GM12878 (cell line): ENCODE results near the gene B4GALT3. TPM values are rescaled to one million over a fixed set of nuclear protein-coding genes. Genes with fewer than 3 reads are reported as not detected.

Experiments
- ATAC-seq: fragments of 200-7000 bp; cut with Tn5 transposase; 3 replicates; pipeline ENCODE4 v1.9.1; 2020; ENCODE audit warnings: mild to moderate bottlenecking, moderate library complexity
- BruUV-seq: library from RNA; stranded (reverse); fragments of 400-500 nt; replicated peaks from 2 replicates; lab custom pipeline; 2021; lab: Mats Ljungman, UMichigan
- CTCF ChIA-PET: fragments of 300-600 bp; sonication (Branson Sonifier 250); formaldehyde crosslinking; extraction: SDS; loops from one replicate; lab custom pipeline; 2021; ENCODE audit warnings: inconsistent platforms; lab: Yijun Ruan, JAX
- POLR2A ChIA-PET: fragments of 350-600 bp; formaldehyde crosslinking; extraction: SDS; loops from one replicate; lab custom pipeline; 2021; ENCODE audit warnings: inconsistent platforms; lab: Charles Lee
- RAD21 ChIA-PET: fragments of 300-600 bp; sonication (Branson Sonifier 250); formaldehyde crosslinking; loops from one replicate; lab custom pipeline; 2023; ENCODE audit warnings: antibody characterized with exemption; ENCODE audit not compliant: unreplicated experiment; lab: Charles Lee
- SMC1A ChIA-PET: fragments of 300-600 bp; sonication (Branson Sonifier 250); formaldehyde crosslinking; loops from one replicate; lab custom pipeline; 2023; ENCODE audit not compliant: unreplicated experiment, uncharacterized antibody; lab: Charles Lee
- DNase-seq: peaks from one replicate; pipeline ENCODE4 v3.0.0-alpha.2; 2011; ENCODE audit warnings: low read depth, low spot score
- FAIRE-seq: peaks from 3 replicates; lab custom pipeline; 2011; peaks lifted over from hg19 to GRCh38; lab: Jason Lieb, UNC
- H2AFZ ChIP-seq: 2 replicates; pipeline ENCODE4 v1.6.0; 2011; ENCODE audit warnings: low read depth, low read length, control low read depth; ENCODE audit not compliant: control insufficient read depth
- H3K27ac ChIP-seq: 2 replicates; pipeline ENCODE4 v1.5.1; 2011; ENCODE audit warnings: control low read depth; ENCODE audit not compliant: control insufficient read depth, insufficient read depth
- H3K27me3 ChIP-seq, 2 experiments: replicated peaks in 1 of 2; 2 replicates each; pipeline versions ENCODE4 v1.6.0 to v1.6.1; 2011; ENCODE audit warnings: low read length in 1 of 2; ENCODE audit not compliant: control insufficient read depth in 2 of 2, insufficient read depth in 2 of 2
- H3K36me3 ChIP-seq, 2 experiments: 2 replicates each; pipeline ENCODE4 v1.5.1; 2011; ENCODE audit warnings: low read length in 1 of 2; ENCODE audit not compliant: control insufficient read depth in 2 of 2, insufficient read depth in 2 of 2
- H3K4me1 ChIP-seq: 2 replicates; pipeline ENCODE4 v1.6.1; 2011; ENCODE audit warnings: mild to moderate bottlenecking, low read length, moderate library complexity, mixed read lengths; ENCODE audit not compliant: control insufficient read depth, insufficient read depth
- H3K4me2 ChIP-seq: 2 replicates; pipeline ENCODE4 v1.6.0; 2011; ENCODE audit warnings: control low read depth; ENCODE audit not compliant: control insufficient read depth, insufficient read depth
- H3K4me3 ChIP-seq: fragments of 200-600 bp; sonication (generic); 2 replicates; pipeline ENCODE4 v1.5.1; 2016
- H3K79me2 ChIP-seq: 2 replicates; pipeline ENCODE4 v1.6.0; 2011; ENCODE audit warnings: low read length; ENCODE audit not compliant: control insufficient read depth, insufficient read depth
- H3K9ac ChIP-seq: 2 replicates; pipeline ENCODE4 v1.8.0; 2011; ENCODE audit warnings: low read length, control low read depth, mixed read lengths; ENCODE audit not compliant: control insufficient read depth, insufficient read depth
- H3K9me3 ChIP-seq: replicated peaks from 3 replicates; pipeline ENCODE4 v1.5.1; 2011; ENCODE audit warnings: mild to moderate bottlenecking, low read length; ENCODE audit not compliant: control insufficient read depth, insufficient read depth
- H4K20me1 ChIP-seq: 2 replicates; pipeline ENCODE4 v1.6.0; 2011; ENCODE audit not compliant: control insufficient read depth, insufficient read depth
- CTCF ChIP-seq, 3 experiments: IDR thresholded peaks in 2 of 3; conservative IDR thresholded peaks in 1 of 3; 2 replicates each; pipeline ENCODE4 v1.5.1; 2011; ENCODE audit warnings: low read depth in 3 of 3, low read length in 3 of 3, mild to moderate bottlenecking in 3 of 3, control low read depth in 2 of 3, moderate library complexity in 2 of 3, inconsistent platforms in 1 of 3, mixed read lengths in 1 of 3; ENCODE audit not compliant: control insufficient read depth in 2 of 3, insufficient read depth in 1 of 3; ENCODE audit errors: extremely low read depth in 1 of 3
- EGR1 ChIP-seq, 2 experiments: IDR thresholded peaks; 1 replicate in 1 of 2; 2 replicates in 1 of 2; pipeline ENCODE4 v1.6.1; 2011 to 2012; ENCODE audit warnings: low read depth in 2 of 2, low read length in 2 of 2, borderline replicate concordance in 1 of 2, mild to moderate bottlenecking in 1 of 2, moderate library complexity in 1 of 2
- RB1 ChIP-seq: fragments of 450-650 bp; formaldehyde crosslinking; IDR thresholded peaks from 2 replicates; pipeline ENCODE4 v1.6.1; 2017; ENCODE audit warnings: mild to moderate bottlenecking, borderline replicate concordance
- STAT1 ChIP-seq: fragments of 450-650 bp; conservative IDR thresholded peaks from 2 replicates; pipeline ENCODE4 v1.6.1; 2014; ENCODE audit warnings: antibody characterized with exemption, mild to moderate bottlenecking
- TCF12 ChIP-seq: IDR thresholded peaks from 2 replicates; pipeline ENCODE4 v1.6.1; 2011; ENCODE audit warnings: low read depth, mild to moderate bottlenecking, low read length
- ZBTB33 ChIP-seq: fragments of 450-650 bp; IDR thresholded peaks from 2 replicates; pipeline ENCODE4 v1.6.1; 2017; ENCODE audit warnings: mild to moderate bottlenecking
- WGBS: methylation state at CpG from one replicate; pipeline ENCODE4 v1.1.6; 2016; ENCODE audit warnings: low lambda C conversion rate; ENCODE audit not compliant: insufficient replicate concordance, insufficient coverage; ENCODE audit errors: missing lambda C conversion rate; 5-methylcytosine and 5-hydroxymethylcytosine counted together
- in situ Hi-C: fragments of 300-500 bp; cut with MboI; formaldehyde crosslinking; loops from 9 replicates; pipeline ENCODE4 v1.14.3; 2018; ENCODE audit warnings: mixed read lengths
- intact Hi-C: fragments of 100-400 bp; cut with micrococcal nuclease; formaldehyde crosslinking; loops from one replicate; pipeline ENCODE4 v1.14.2; 2022; ENCODE audit not compliant: unreplicated experiment
- polyA plus RNA-seq, 11 experiments: library from polyadenylated mRNA; depleted of rRNA in 4 of 11; unstranded in 6 of 11; stranded (reverse) in 5 of 11; fragments of >200 nt; fragmentation: Nextera tagmentation in 4 of 11; fragmentation: Illumina TruSeq in 1 of 11; extraction: Ambion mirVana in 4 of 11; extraction: Trizol in 1 of 11; gene quantifications; 1 replicate in 1 of 11; 2 replicates in 10 of 11; pipeline versions ENCODE4 v1.2.1 to v1.2.3, GENCODE V29; 2011 to 2016; ENCODE audit warnings: inconsistent platforms in 2 of 11, missing spikeins in 2 of 11, low read depth in 1 of 11
- total RNA-seq, 4 experiments: library from RNA; depleted of rRNA in 3 of 4; stranded (reverse); fragments of >200 nt in 3 of 4; fragmentation: Illumina TruSeq in 1 of 4; extraction: Trizol in 1 of 4; gene quantifications; 2 replicates each; pipeline versions ENCODE4 v1.2.1 to v1.2.3, GENCODE V29; 2013 to 2021
- TF ChIP-seq, protein P1 (sequence below): fragments of 150-350 bp; IDR thresholded peaks from 2 replicates; pipeline ENCODE4 v1.6.1; 2016; ENCODE audit warnings: low read depth, low read length

B4GALT3 gene
- total and polyA plus RNA-seq, 10 of the 15 experiments (the other 5 are each of a cell fraction or from before 2014, with no cell fraction given): 27.1 to 58.9 (median 42.6) TPM

DNA sequence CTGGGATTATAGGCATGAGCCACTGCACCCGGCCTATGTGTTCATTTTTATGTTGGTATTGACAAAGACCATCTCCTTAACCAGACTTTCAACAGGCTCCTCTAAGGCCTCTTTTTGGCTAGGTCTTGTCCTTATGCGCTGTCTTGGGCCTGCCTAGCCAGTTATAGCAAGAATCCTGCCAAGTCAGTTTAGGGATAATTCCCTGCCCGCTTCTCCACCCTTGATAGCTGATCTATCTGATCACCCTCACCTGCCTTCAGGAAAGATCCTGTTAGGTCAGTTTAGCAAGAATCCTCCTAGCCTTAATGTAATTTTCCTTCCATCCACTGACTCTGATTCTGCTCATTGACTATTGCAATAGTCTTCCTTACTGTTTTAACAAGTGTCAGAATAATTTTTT lies 2.4 kb upstream of the B4GALT3 start:
- no peaks in the 10 kb centered on the region for H3K27me3 ChIP-seq
- no peaks in the 10 kb centered on the region for H4K20me1 ChIP-seq
- H3K36me3 ChIP-seq: peaks cover 0 to 8% of the 10 kb centered on the region in 2 experiments; a peak in 3 of 4 replicates
- in situ Hi-C loops: no loop called here
- H3K4me3 ChIP-seq: no peak overlapping the region
- FAIRE-seq: no peak
- ChIA-PET POLR2A (no interaction called here), RAD21 (interaction anchor here (2.9 kb wide), 1 partner anchor 46 kb away, joined by 24 read pairs; the partner anchor contains the start of gene TOMM40L), CTCF (interaction anchor here (1.4 to 5.6 kb wide), 10 partner anchors 14 to 207 kb away, joined by 3 to 74 read pairs (median 18); partner anchors contain the start of genes PPOX and TOMM40L), SMC1A (interaction anchor here (0.7 to 5.6 kb wide), 8 partner anchors 12 to 202 kb away, joined by 3 to 50 read pairs (median 4); partner anchors contain the start of genes APOA2, NDUFS2, PPOX and TOMM40L)
- intact Hi-C loops: no loop called here
- no peak overlapping the region for H3K27ac ChIP-seq
- no peak overlapping the region for H3K9ac ChIP-seq
- no peak overlapping the region for H2AFZ ChIP-seq
- no peak for ATAC-seq
- DNase-seq: no peak
- WGBS: 80% methylated on average over 3 of the region's 3 CpGs
- no peak overlapping the region for H3K4me2 ChIP-seq
- peaks cover 34% of the 10 kb centered on the region for H3K79me2 ChIP-seq
- peaks cover 53% of the 10 kb centered on the region for H3K4me1 ChIP-seq
- no peaks in the 10 kb centered on the region for H3K9me3 ChIP-seq
- BruUV-seq: no TSS peak
- no peak for TF ChIP-seq EGR1 (IDR thresholded peaks at IDR 0.05; ENCODE audit: borderline replicate concordance in 1 of 2, low read depth in 2 of 2, low read length in 2 of 2)
- no peak for TF ChIP-seq TCF12
- TF ChIP-seq RB1: no peak

- DNase-seq (no peak), FAIRE-seq (no peak), ATAC-seq (no peak)
- Histone ChIP-seq H3K4me3 (peak overlapping the region; percentile 90; the same call in 1 of the 2 replicates), H3K9me3 (no peaks in the 10 kb centered on the region), H3K4me2 (peak overlapping the region; percentile 87), H3K27me3 (no peaks in the 10 kb centered on the region), H2AFZ (peak overlapping the region; percentile 55), H3K79me2 (peaks cover 25% of the 10 kb centered on the region), H3K36me3 (peaks cover 5 to 21% of the 10 kb centered on the region in 2 experiments), H4K20me1 (no peaks in the 10 kb centered on the region), H3K9ac (peak overlapping the region; percentile 69; the same call in 1 of the 2 replicates), H3K4me1 (peaks cover 38% of the 10 kb centered on the region), H3K27ac (peak overlapping the region; percentile 87)
- BruUV-seq: no TSS peak
- ChIA-PET CTCF (interaction anchor here (0.6 to 3.7 kb wide), 4 partner anchors 8 to 106 kb away, joined by 3 to 44 read pairs (median 7); partner anchors contain the start of genes PPOX and TOMM40L), RAD21 (interaction anchor here (1.0 to 2.9 kb wide), 3 partner anchors 12 to 48 kb away, joined by 4 to 21 read pairs (median 6); partner anchors contain the start of genes PPOX and TOMM40L), SMC1A (interaction anchor here (1.0 to 1.9 kb wide), 3 partner anchors 8 to 23 kb away, joined by 3 to 10 read pairs (median 5); partner anchors contain the start of gene PPOX), POLR2A (interaction anchor here (1.0 kb wide), 1 partner anchor 12 kb away, joined by 7 read pairs; the partner anchor contains the start of gene PPOX)
- 88% methylated on average over 9 of the region's 9 CpGs for WGBS
- intact Hi-C loops (no loop called here), in situ Hi-C loops (no loop called here)
- TF ChIP-seq, protein P1, sequence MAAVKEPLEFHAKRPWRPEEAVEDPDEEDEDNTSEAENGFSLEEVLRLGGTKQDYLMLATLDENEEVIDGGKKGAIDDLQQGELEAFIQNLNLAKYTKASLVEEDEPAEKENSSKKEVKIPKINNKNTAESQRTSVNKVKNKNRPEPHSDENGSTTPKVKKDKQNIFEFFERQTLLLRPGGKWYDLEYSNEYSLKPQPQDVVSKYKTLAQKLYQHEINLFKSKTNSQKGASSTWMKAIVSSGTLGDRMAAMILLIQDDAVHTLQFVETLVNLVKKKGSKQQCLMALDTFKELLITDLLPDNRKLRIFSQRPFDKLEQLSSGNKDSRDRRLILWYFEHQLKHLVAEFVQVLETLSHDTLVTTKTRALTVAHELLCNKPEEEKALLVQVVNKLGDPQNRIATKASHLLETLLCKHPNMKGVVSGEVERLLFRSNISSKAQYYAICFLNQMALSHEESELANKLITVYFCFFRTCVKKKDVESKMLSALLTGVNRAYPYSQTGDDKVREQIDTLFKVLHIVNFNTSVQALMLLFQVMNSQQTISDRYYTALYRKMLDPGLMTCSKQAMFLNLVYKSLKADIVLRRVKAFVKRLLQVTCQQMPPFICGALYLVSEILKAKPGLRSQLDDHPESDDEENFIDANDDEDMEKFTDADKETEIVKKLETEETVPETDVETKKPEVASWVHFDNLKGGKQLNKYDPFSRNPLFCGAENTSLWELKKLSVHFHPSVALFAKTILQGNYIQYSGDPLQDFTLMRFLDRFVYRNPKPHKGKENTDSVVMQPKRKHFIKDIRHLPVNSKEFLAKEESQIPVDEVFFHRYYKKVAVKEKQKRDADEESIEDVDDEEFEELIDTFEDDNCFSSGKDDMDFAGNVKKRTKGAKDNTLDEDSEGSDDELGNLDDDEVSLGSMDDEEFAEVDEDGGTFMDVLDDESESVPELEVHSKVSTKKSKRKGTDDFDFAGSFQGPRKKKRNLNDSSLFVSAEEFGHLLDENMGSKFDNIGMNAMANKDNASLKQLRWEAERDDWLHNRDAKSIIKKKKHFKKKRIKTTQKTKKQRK: no peak
- no peak for TF ChIP-seq STAT1
- TF ChIP-seq CTCF (IDR thresholded peaks at IDR 0.05 in 2 of 3, conservative IDR thresholded peaks at IDR 0.05 in 1 of 3; ENCODE audit: control insufficient read depth in 2 of 3, extremely low read depth in 1 of 3, insufficient read depth in 1 of 3, low read depth in 3 of 3, low read length in 3 of 3): no peak
- peak; percentile 95 for TF ChIP-seq ZBTB33
These were observed 583 bp upstream of the B4GALT3 start for GRCh38 chr1:161177936-161178244.
